HepG2 (cell line): Measurements from ENCODE around the gene CACNA1G. TPM values are rescaled to one million over a fixed set of nuclear protein-coding genes. Genes with fewer than 3 reads are reported as not detected.

ENCODE experiments used
- ATAC-seq: fragments of 200-7000 bp; cut with Tn5 transposase; 3 replicates; pipeline ENCODE4 v1.9.1; 2020; ENCODE audit warnings: mild to moderate bottlenecking, moderate library complexity
- BruUV-seq: library from RNA; stranded (reverse); fragments of 400-500 nt; replicated peaks from 2 replicates; lab custom pipeline; 2021; lab: Mats Ljungman, UMichigan
- CTCF ChIA-PET: fragments of 300-600 bp; formaldehyde crosslinking; extraction: SDS; loops from one replicate; lab custom pipeline; 2021; ENCODE audit warnings: low total read pairs, inconsistent platforms, low intra/inter-chr PET ratio; lab: Yijun Ruan, JAX
- POLR2A ChIA-PET: fragments of 350-600 bp; sonication (Branson Sonifier 250); formaldehyde crosslinking; loops from one replicate; lab custom pipeline; 2020; ENCODE audit warnings: antibody characterized with exemption, inconsistent platforms; lab: Yijun Ruan, JAX
- DNase-seq: peaks from one replicate; pipeline ENCODE4 v3.0.0-alpha.2; 2015; ENCODE audit warnings: low spot score
- FAIRE-seq: peaks from 3 replicates; lab custom pipeline; 2011; peaks lifted over from hg19 to GRCh38; lab: Jason Lieb, UNC
- H2AFZ ChIP-seq: one replicate; pipeline ENCODE4 v1.6.1; 2011; ENCODE audit warnings: low read length, inconsistent platforms
- H3K27ac ChIP-seq: fragments of 300-600 bp; 3 replicates; pipeline ENCODE4 v1.8.0; 2011; ENCODE audit warnings: mixed run types, mild to moderate bottlenecking, mixed read lengths, low read length, inconsistent platforms; ENCODE audit not compliant: insufficient read depth; ENCODE audit errors: extremely low read length
- H3K27me3 ChIP-seq, 2 experiments: fragments of 200-600 bp in 1 of 2; 2 replicates in 1 of 2; 3 replicates in 1 of 2; pipeline versions ENCODE4 v1.6.0 to v1.8.0; 2011; ENCODE audit warnings: low read length in 2 of 2, mild to moderate bottlenecking in 2 of 2, moderate library complexity in 2 of 2, inconsistent platforms in 1 of 2; ENCODE audit not compliant: insufficient read depth in 2 of 2, control insufficient read depth in 1 of 2
- H3K36me3 ChIP-seq, 2 experiments: fragments of 200-600 bp in 1 of 2; replicated peaks in 1 of 2; 2 replicates in 1 of 2; 3 replicates in 1 of 2; pipeline versions ENCODE4 v1.5.1 to v1.8.0; 2011; ENCODE audit warnings: low read length in 2 of 2, inconsistent platforms in 1 of 2; ENCODE audit not compliant: insufficient read depth in 2 of 2, control insufficient read depth in 1 of 2
- H3K4me1 ChIP-seq: 2 replicates; pipeline ENCODE4 v1.5.1; 2012; ENCODE audit warnings: low read length, inconsistent platforms; ENCODE audit not compliant: insufficient read depth
- H3K4me2 ChIP-seq: 2 replicates; pipeline ENCODE4 v1.6.0; 2011; ENCODE audit warnings: low read depth, low read length, inconsistent platforms
- H3K4me3 ChIP-seq, 3 experiments: fragments of 200-600 bp in 1 of 3; sonication (generic), shearing (Covaris generic) in 1 of 3; replicated peaks in 1 of 3; 2 replicates each; pipeline ENCODE4 v1.5.1; 2011 to 2016; ENCODE audit warnings: low read length in 3 of 3, inconsistent platforms in 2 of 3, low read depth in 2 of 3, mild to moderate bottlenecking in 2 of 3, control low read depth in 1 of 3, mixed read lengths in 1 of 3; ENCODE audit not compliant: insufficient read depth in 1 of 3
- H3K79me2 ChIP-seq: one replicate; pipeline ENCODE4 v1.6.1; 2011; ENCODE audit warnings: low read length, inconsistent platforms; ENCODE audit not compliant: insufficient read depth
- H3K9ac ChIP-seq: 2 replicates; pipeline ENCODE4 v1.6.0; 2011; ENCODE audit warnings: mild to moderate bottlenecking, low read depth, low read length, inconsistent platforms; ENCODE audit not compliant: insufficient read depth
- H3K9me3 ChIP-seq: 2 replicates; pipeline ENCODE4 v1.5.1; 2012; ENCODE audit warnings: mild to moderate bottlenecking, low read length
- H4K20me1 ChIP-seq: 2 replicates; pipeline ENCODE4 v1.6.0; 2011; ENCODE audit warnings: inconsistent platforms, mild to moderate bottlenecking, low read length, moderate library complexity; ENCODE audit not compliant: insufficient read depth
- ETV5 ChIP-seq: IDR thresholded peaks from 2 replicates; pipeline ENCODE4 v1.6.1; 2018; ENCODE audit warnings: missing biosample characterization, missing genetic modification reagents, inconsistent platforms, borderline replicate concordance
- FOXM1 ChIP-seq: sonication (generic); formaldehyde crosslinking; IDR thresholded peaks from 2 replicates; pipeline ENCODE4 v1.5.0; 2020; ENCODE audit warnings: missing genetic modification reagents
- HMGXB3 ChIP-seq: sonication (generic); formaldehyde crosslinking; IDR thresholded peaks from 2 replicates; pipeline ENCODE4 v1.4.0; 2020; ENCODE audit warnings: missing genetic modification reagents, borderline replicate concordance
- HNF4G ChIP-seq, 2 experiments: sonication (generic) in 1 of 2; formaldehyde crosslinking in 1 of 2; IDR thresholded peaks; 2 replicates each; pipeline versions ENCODE4 v1.4.0 to v1.6.1; 2011 to 2020; ENCODE audit warnings: borderline replicate concordance in 2 of 2, low read depth in 2 of 2, mild to moderate bottlenecking in 2 of 2, low read length in 1 of 2, missing genetic modification reagents in 1 of 2, moderate library complexity in 1 of 2
- NR2F6 ChIP-seq, 2 experiments: IDR thresholded peaks; 2 replicates each; pipeline ENCODE4 v1.6.1; 2016; ENCODE audit warnings: antibody characterized with exemption in 1 of 2, mild to moderate bottlenecking in 1 of 2
- ZFP1 ChIP-seq: IDR thresholded peaks from 2 replicates; pipeline ENCODE4 v1.6.1; 2016
- ZNF329 ChIP-seq: sonication (generic); formaldehyde crosslinking; IDR thresholded peaks from 2 replicates; pipeline ENCODE4 v1.9.0; 2021; ENCODE audit warnings: low read depth, mild to moderate bottlenecking, missing genetic modification reagents
- ZNF432 ChIP-seq: sonication (generic); formaldehyde crosslinking; IDR thresholded peaks from 2 replicates; pipeline ENCODE4 v1.5.0; 2020; ENCODE audit warnings: missing genetic modification reagents, mild to moderate bottlenecking, borderline replicate concordance
- ZNF639 ChIP-seq: conservative IDR thresholded peaks from 2 replicates; pipeline ENCODE4 v1.6.1; 2018; ENCODE audit warnings: missing genetic modification reagents
- ZNF691 ChIP-seq: sonication (generic); formaldehyde crosslinking; IDR thresholded peaks from 2 replicates; pipeline ENCODE4 v1.4.0; 2020; ENCODE audit warnings: missing genetic modification reagents, low read depth, mild to moderate bottlenecking, borderline replicate concordance
- WGBS: methylation state at CpG from one replicate; pipeline ENCODE4 v1.1.6; 2017; ENCODE audit warnings: low lambda C conversion rate; 5-methylcytosine and 5-hydroxymethylcytosine counted together
- in situ Hi-C: cut with HindIII; loops from 2 replicates; pipeline ENCODE4 v1.10.0; 2017; ENCODE audit warnings: low pct_unique_long_range_greater_than_20kb; ENCODE audit not compliant: extremely low pct_ligation_motif_present
- intact Hi-C: fragments of 100-400 bp; cut with micrococcal nuclease; formaldehyde crosslinking; loops from one replicate; pipeline ENCODE4 v1.10.0; 2022; ENCODE audit not compliant: unreplicated experiment
- polyA plus RNA-seq, 8 experiments: library from polyadenylated mRNA; depleted of rRNA in 3 of 8; stranded (reverse) in 7 of 8; unstranded in 1 of 8; fragments of >200 nt; fragmentation: Illumina TruSeq in 4 of 8; extraction: Trizol in 4 of 8; gene quantifications; 2 replicates each; pipeline versions ENCODE4 v1.2.1 to v1.2.3, GENCODE V29; 2011 to 2016; ENCODE audit warnings: low read depth in 4 of 8, missing spikeins in 1 of 8, mixed read lengths in 1 of 8; ENCODE audit not compliant: insufficient read depth in 1 of 8
- total RNA-seq, 5 experiments: library from RNA; depleted of rRNA; stranded (reverse); fragments of >200 nt; fragmentation: Illumina TruSeq; extraction: Trizol; gene quantifications; 2 replicates each; pipeline ENCODE4 v1.2.3, GENCODE V29; 2016; ENCODE audit warnings: low read depth in 1 of 5
- TF ChIP-seq, protein P1 (sequence below): sonication (generic); formaldehyde crosslinking; IDR thresholded peaks from 2 replicates; pipeline ENCODE4 v1.5.1; 2020; ENCODE audit warnings: mild to moderate bottlenecking, moderate library complexity, missing genetic modification reagents

CACNA1G gene
- total and polyA plus RNA-seq, 2 of the 13 experiments (the other 11 are each of a cell fraction or from before 2014, with no cell fraction given): 0.02 TPM; not detected in 1

DNA sequence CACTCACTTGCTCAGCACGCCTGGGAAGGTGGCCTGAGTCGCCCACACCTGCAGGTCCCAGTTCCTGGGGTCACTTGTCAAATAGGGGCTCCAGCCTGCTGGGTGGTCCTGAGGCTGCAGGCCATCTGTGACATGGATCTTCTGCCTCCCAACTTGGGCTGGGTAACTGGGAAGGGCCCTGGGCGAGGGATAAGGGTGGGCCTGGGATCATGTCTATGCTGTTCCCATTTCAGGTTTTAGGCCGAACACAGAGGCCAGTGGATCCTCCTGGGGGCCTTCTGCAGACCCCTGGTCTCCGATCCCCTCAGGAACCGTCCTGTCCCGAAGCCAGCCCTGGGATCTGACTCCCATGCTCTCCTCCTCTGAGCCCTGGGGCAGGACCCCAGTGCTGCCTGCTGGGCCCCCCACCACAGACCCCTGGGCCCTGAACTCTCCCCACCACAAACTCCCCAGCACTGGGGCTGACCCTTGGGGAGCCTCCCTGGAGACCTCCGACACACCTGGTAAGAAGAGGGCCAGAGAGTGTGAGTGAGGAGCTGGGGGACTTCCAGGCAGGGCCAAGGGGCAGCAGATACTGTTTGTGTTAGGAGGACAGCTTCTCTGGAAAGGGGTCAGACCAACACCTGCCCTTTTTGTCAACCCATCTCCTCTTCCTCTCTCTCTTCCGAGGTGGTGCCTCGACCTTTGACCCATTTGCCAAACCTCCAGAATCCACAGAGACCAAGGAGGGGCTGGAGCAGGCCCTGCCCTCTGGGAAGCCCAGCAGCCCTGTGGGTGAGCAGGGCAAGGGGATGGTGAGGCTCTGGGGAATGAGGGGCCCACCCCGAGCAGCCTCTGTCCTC, 19.7 kb upstream of the CACNA1G start (continued):
- TF ChIP-seq HNF4G (IDR thresholded peaks at IDR 0.05; ENCODE audit: borderline replicate concordance, low read depth, low read length) (no peak), HNF4G (CRISPR knock-in tag; IDR thresholded peaks at IDR 0.05; ENCODE audit: borderline replicate concordance, low read depth) (peak; percentile 61; the same call in 1 of the 2 replicates), ZNF329 (no peak)

DNA sequence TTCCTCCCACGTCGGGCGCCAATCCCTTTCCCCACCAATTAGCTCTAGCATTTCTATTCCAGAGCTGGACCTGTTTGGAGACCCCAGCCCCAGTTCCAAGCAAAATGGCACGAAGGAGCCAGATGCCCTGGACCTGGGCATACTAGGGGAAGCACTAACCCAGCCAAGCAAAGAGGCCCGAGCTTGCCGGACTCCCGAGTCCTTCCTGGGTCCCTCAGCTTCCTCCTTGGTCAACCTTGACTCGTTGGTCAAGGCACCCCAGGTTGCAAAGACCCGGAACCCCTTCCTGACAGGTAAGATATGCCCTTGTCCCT, 19.2 kb upstream of the CACNA1G start:
- intact Hi-C loops (loop anchor here (10.0 kb wide), 1 partner anchor 413 kb away; no protein-coding TSS in a partner anchor), in situ Hi-C loops (loop anchor here (10.0 kb wide), 1 partner anchor 413 kb away; no protein-coding TSS in a partner anchor)
- Histone ChIP-seq H2AFZ (no peak overlapping the region), H3K4me2 (peak overlapping the region; percentile 97), H3K36me3 (no peaks in the 10 kb centered on the region), H3K4me1 (peaks cover 75% of the 10 kb centered on the region), H3K27ac (peak overlapping the region; percentile 97), H3K79me2 (no peaks in the 10 kb centered on the region), H3K9me3 (no peaks in the 10 kb centered on the region), H3K27me3 (no peaks in the 10 kb centered on the region; a peak in 1 of 5 replicates), H4K20me1 (no peaks in the 10 kb centered on the region), H3K9ac (peak overlapping the region; percentile 95), H3K4me3 (peak overlapping the region; percentile 73 to 87 (median 78))
- FAIRE-seq: no peak
- no peak for DNase-seq
- ChIA-PET CTCF (no interaction called here), POLR2A (interaction anchor here (0.6 to 4.2 kb wide), 24 partner anchors 9 to 348 kb away, joined by 3 to 79 read pairs (median 6); partner anchors contain the start of genes CACNA1G, EPN3, LUC7L3 and TOB1)
- ATAC-seq: no peak
- 8% methylated on average over 8 of the region's 9 CpGs for WGBS
- BruUV-seq: no TSS peak
- no peak for TF ChIP-seq ZNF639 (CRISPR knock-in tag)
- no peak for TF ChIP-seq ZFP1
- no peak for TF ChIP-seq ZNF691 (CRISPR knock-in tag)
- no peak for TF ChIP-seq HMGXB3 (CRISPR knock-in tag)
- TF ChIP-seq FOXM1 (CRISPR knock-in tag): no peak
- 0 out of 2 replicates have a peak, but pooled peaks have one; percentile 3 for TF ChIP-seq NR2F6 (IDR thresholded peaks at IDR 0.05)
- no peak for TF ChIP-seq NR2F6 (CRISPR knock-in tag; IDR thresholded peaks at IDR 0.05)
- TF ChIP-seq, protein P1, sequence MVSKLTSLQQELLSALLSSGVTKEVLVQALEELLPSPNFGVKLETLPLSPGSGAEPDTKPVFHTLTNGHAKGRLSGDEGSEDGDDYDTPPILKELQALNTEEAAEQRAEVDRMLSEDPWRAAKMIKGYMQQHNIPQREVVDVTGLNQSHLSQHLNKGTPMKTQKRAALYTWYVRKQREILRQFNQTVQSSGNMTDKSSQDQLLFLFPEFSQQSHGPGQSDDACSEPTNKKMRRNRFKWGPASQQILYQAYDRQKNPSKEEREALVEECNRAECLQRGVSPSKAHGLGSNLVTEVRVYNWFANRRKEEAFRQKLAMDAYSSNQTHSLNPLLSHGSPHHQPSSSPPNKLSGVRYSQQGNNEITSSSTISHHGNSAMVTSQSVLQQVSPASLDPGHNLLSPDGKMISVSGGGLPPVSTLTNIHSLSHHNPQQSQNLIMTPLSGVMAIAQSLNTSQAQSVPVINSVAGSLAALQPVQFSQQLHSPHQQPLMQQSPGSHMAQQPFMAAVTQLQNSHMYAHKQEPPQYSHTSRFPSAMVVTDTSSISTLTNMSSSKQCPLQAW (CRISPR knock-in tag): peak; percentile 12; the same call in 1 of the 2 replicates
- TF ChIP-seq ETV5: no peak
- TF ChIP-seq ZNF432 (CRISPR knock-in tag): no peak
